HepG2 (cell line): Measurements from ENCODE around the gene NEU1. TPM values are rescaled to one million over a fixed set of nuclear protein-coding genes. Genes with fewer than 3 reads are reported as not detected.

ENCODE experiments used
- ATF7 ChIP-seq, 2 experiments: fragments of 450-650 bp in 1 of 2; sonication (generic) in 1 of 2; formaldehyde crosslinking in 1 of 2; IDR thresholded peaks; 2 replicates each; pipeline versions ENCODE4 v1.4.0 to v1.6.1; 2016 to 2020; ENCODE audit warnings: antibody characterized with exemption in 1 of 2, mild to moderate bottlenecking in 1 of 2, missing genetic modification reagents in 1 of 2
- DRAP1 ChIP-seq: IDR thresholded peaks from 2 replicates; pipeline ENCODE4 v1.6.1; 2016; ENCODE audit warnings: missing genetic modification reagents, missing compliant biosample characterization
- ETV6 ChIP-seq: sonication (generic); formaldehyde crosslinking; conservative IDR thresholded peaks from 2 replicates; pipeline ENCODE4 v1.4.0; 2020; ENCODE audit warnings: missing genetic modification reagents
- FOXC1 ChIP-seq: sonication (generic); formaldehyde crosslinking; IDR thresholded peaks from 2 replicates; pipeline ENCODE4 v1.8.0; 2022; ENCODE audit warnings: mild to moderate bottlenecking, missing genetic modification reagents, borderline replicate concordance
- GMEB2 ChIP-seq: IDR thresholded peaks from 2 replicates; pipeline ENCODE4 v1.6.1; 2016; ENCODE audit warnings: missing biosample characterization, missing genetic modification reagents, low read depth
- HNF1A ChIP-seq, 2 experiments: sonication (generic) in 1 of 2; formaldehyde crosslinking in 1 of 2; IDR thresholded peaks; 2 replicates each; pipeline versions ENCODE4 v1.4.0 to v1.6.1; 2016 to 2020; ENCODE audit warnings: borderline replicate concordance in 1 of 2, low read depth in 1 of 2, mild to moderate bottlenecking in 1 of 2, missing genetic modification reagents in 1 of 2
- ISX ChIP-seq: sonication (generic); formaldehyde crosslinking; conservative IDR thresholded peaks from 2 replicates; pipeline ENCODE4 v1.5.0; 2020; ENCODE audit warnings: missing genetic modification reagents
- KLF12 ChIP-seq: sonication (generic); formaldehyde crosslinking; IDR thresholded peaks from 2 replicates; pipeline ENCODE4 v1.4.0; 2020; ENCODE audit warnings: missing genetic modification reagents, borderline replicate concordance
- PBX3 ChIP-seq: sonication (generic); formaldehyde crosslinking; IDR thresholded peaks from 2 replicates; pipeline ENCODE4 v1.8.1; 2023; ENCODE audit warnings: missing genetic modification reagents, inconsistent platforms, borderline replicate concordance
- RBFOX2 ChIP-seq: fragments of 200-400 bp; formaldehyde crosslinking; IDR thresholded peaks from 2 replicates; pipeline ENCODE4 v1.6.1; 2017; ENCODE audit warnings: low read depth, mild to moderate bottlenecking, low read length
- RFX1 ChIP-seq: fragments of 450-650 bp; IDR thresholded peaks from 2 replicates; pipeline ENCODE4 v1.6.1; 2017
- SIX4 ChIP-seq: sonication (generic); formaldehyde crosslinking; IDR thresholded peaks from 2 replicates; pipeline ENCODE4 v1.4.0; 2020; ENCODE audit warnings: missing genetic modification reagents
- U2AF2 ChIP-seq: fragments of 200-400 bp; formaldehyde crosslinking; IDR thresholded peaks from 2 replicates; pipeline ENCODE4 v1.6.1; 2017; ENCODE audit warnings: low read depth, mild to moderate bottlenecking, low read length
- ZBTB34 ChIP-seq: sonication (generic); formaldehyde crosslinking; IDR thresholded peaks from 2 replicates; pipeline ENCODE4 v1.8.0; 2022; ENCODE audit warnings: mild to moderate bottlenecking, missing genetic modification reagents
- ZNF337 ChIP-seq: sonication (generic); formaldehyde crosslinking; IDR thresholded peaks from 2 replicates; pipeline ENCODE4 v1.5.1; 2020; ENCODE audit warnings: missing genetic modification reagents, low read depth, mild to moderate bottlenecking, borderline replicate concordance
- ZNF367 ChIP-seq: sonication (generic); formaldehyde crosslinking; IDR thresholded peaks from 2 replicates; pipeline ENCODE4 v1.4.0; 2020; ENCODE audit warnings: missing genetic modification reagents, borderline replicate concordance
- ZNF713 ChIP-seq: sonication (generic); formaldehyde crosslinking; IDR thresholded peaks from 2 replicates; pipeline ENCODE4 v1.4.0; 2020; ENCODE audit warnings: mild to moderate bottlenecking, missing genetic modification reagents
- ZNF746 ChIP-seq: sonication (generic); formaldehyde crosslinking; IDR thresholded peaks from 2 replicates; pipeline ENCODE4 v1.8.0; 2022; ENCODE audit warnings: mild to moderate bottlenecking, missing genetic modification reagents
- ZNF768 ChIP-seq: sonication (generic); formaldehyde crosslinking; IDR thresholded peaks from 2 replicates; pipeline ENCODE4 v1.4.0; 2020; ENCODE audit warnings: missing genetic modification reagents
- polyA plus RNA-seq, 8 experiments: library from polyadenylated mRNA; depleted of rRNA in 3 of 8; stranded (reverse) in 7 of 8; unstranded in 1 of 8; fragments of >200 nt; fragmentation: Illumina TruSeq in 4 of 8; extraction: Trizol in 4 of 8; gene quantifications; 2 replicates each; pipeline versions ENCODE4 v1.2.1 to v1.2.3, GENCODE V29; 2011 to 2016; ENCODE audit warnings: low read depth in 4 of 8, missing spikeins in 1 of 8, mixed read lengths in 1 of 8; ENCODE audit not compliant: insufficient read depth in 1 of 8
- total RNA-seq, 5 experiments: library from RNA; depleted of rRNA; stranded (reverse); fragments of >200 nt; fragmentation: Illumina TruSeq; extraction: Trizol; gene quantifications; 2 replicates each; pipeline ENCODE4 v1.2.3, GENCODE V29; 2016; ENCODE audit warnings: low read depth in 1 of 5

NEU1 gene
- total and polyA plus RNA-seq, 2 of the 13 experiments (the other 11 are each of a cell fraction or from before 2014, with no cell fraction given) = 215 to 297 TPM

GRCh38 chr6:31862344-31863235 is at the start of gene NEU1 (continued):
- no peak for TF ChIP-seq HNF1A (IDR thresholded peaks at IDR 0.05; ENCODE audit: low read depth)
- TF ChIP-seq HNF1A (CRISPR knock-in tag; IDR thresholded peaks at IDR 0.05; ENCODE audit: borderline replicate concordance) = peak; percentile 56; the same call in 1 of the 2 replicates
- no peak for TF ChIP-seq ATF7 (IDR thresholded peaks at IDR 0.05)
- no peak for TF ChIP-seq ATF7 (CRISPR knock-in tag; IDR thresholded peaks at IDR 0.05)
- TF ChIP-seq ZNF337 (CRISPR knock-in tag) = no peak
- TF ChIP-seq FOXC1 (CRISPR knock-in tag) = peak; percentile 86; the same call in 1 of the 2 replicates
- TF ChIP-seq ZNF367 (CRISPR knock-in tag) = peak; percentile 99
- no peak for TF ChIP-seq GMEB2 (CRISPR knock-in tag)
- no peak for TF ChIP-seq PBX3
- TF ChIP-seq ISX (CRISPR knock-in tag) = no peak; the same call in 1 of the 2 replicates
- no peak; the same call in 1 of the 2 replicates for TF ChIP-seq ZNF746 (CRISPR knock-in tag)
- TF ChIP-seq U2AF2 = peak; percentile 90; the same call in 1 of the 2 replicates
- TF ChIP-seq DRAP1 (CRISPR knock-in tag) = peak; percentile 100
- no peak for TF ChIP-seq RFX1
- peak; percentile 2; the same call in 1 of the 2 replicates for TF ChIP-seq ZBTB34 (CRISPR knock-in tag)
- TF ChIP-seq ZNF713 = no peak
- TF ChIP-seq ETV6 (CRISPR knock-in tag) = peak; percentile 85
- peak; percentile 74; the same call in 1 of the 2 replicates for TF ChIP-seq ZNF768
- peak; percentile 99 for TF ChIP-seq RBFOX2
- TF ChIP-seq SIX4 (CRISPR knock-in tag) = peak; percentile 68; the same call in 1 of the 2 replicates
- TF ChIP-seq KLF12 (CRISPR knock-in tag) = no peak
